Urinary bladder (tissue), 4 donors: ENCODE results near the gene CHTF18. TPM values are rescaled to one million over a fixed set of nuclear protein-coding genes. Genes with fewer than 3 reads are reported as not detected.

Experiments
- DNase-seq: peaks from one replicate; pipeline ENCODE4 v3.0.0-alpha.2; 2015; ENCODE audit errors: extremely low spot score
- H3K27ac ChIP-seq: one replicate; pipeline ENCODE4 v1.5.1; 2013; ENCODE audit warnings: low read depth, mild to moderate bottlenecking, moderate library complexity
- H3K36me3 ChIP-seq: one replicate; pipeline ENCODE4 v1.6.1; 2013; ENCODE audit warnings: mild to moderate bottlenecking, moderate library complexity; ENCODE audit not compliant: insufficient read depth
- H3K4me1 ChIP-seq: one replicate; pipeline ENCODE4 v1.6.1; 2013; ENCODE audit warnings: mild to moderate bottlenecking, moderate library complexity; ENCODE audit not compliant: insufficient read depth
- H3K4me3 ChIP-seq: one replicate; pipeline ENCODE4 v1.5.1; 2013; ENCODE audit warnings: low read depth, low read length
- WGBS: extraction: QIAGEN DNeasy Blood & Tissue Kit; methylation state at CpG from one replicate; pipeline ENCODE4 v1.1.7; 2013; 5-methylcytosine and 5-hydroxymethylcytosine counted together
- polyA plus RNA-seq: library from polyadenylated mRNA; stranded (reverse); fragments of 200-250 nt; gene quantifications from one replicate; pipeline ENCODE4 v1.2.3, GENCODE V29; 2013
- total RNA-seq: library from RNA; depleted of rRNA; stranded (reverse); fragments of >200 nt; gene quantifications from one replicate; pipeline ENCODE4 v1.2.3, GENCODE V29; 2014
- donor health status: healthy with polysubstance abuse.
- donor health status: healthy.

CHTF18 gene
- total and polyA plus RNA-seq, 2 donors = 8.6 to 16.7 TPM

GRCh38 chr16:764184-764750 lies 24.2 kb upstream of the CHTF18 start:
- Histone ChIP-seq H3K27ac (no peak overlapping the region), H3K36me3 (no peaks in the 10 kb centered on the region), H3K4me3 (no peak overlapping the region), H3K4me1 (no peaks in the 10 kb centered on the region)
- 71% methylated on average over 20 of the region's 20 CpGs for WGBS
- DNase-seq = no peak

- H3K4me3 ChIP-seq = no peak overlapping the region
- 83% methylated on average over 38 of the region's 38 CpGs for WGBS
- no peaks in the 10 kb centered on the region for H3K4me1 ChIP-seq
- no peak overlapping the region for H3K27ac ChIP-seq
- no peak for DNase-seq
- H3K36me3 ChIP-seq = no peaks in the 10 kb centered on the region
These were observed 23.5 kb upstream of the CHTF18 start for GRCh38 chr16:764848-765487.

- H3K27ac ChIP-seq = no peak overlapping the region
- DNase-seq = no peak
- no peaks in the 10 kb centered on the region for H3K36me3 ChIP-seq
- H3K4me3 ChIP-seq = no peak overlapping the region
- H3K4me1 ChIP-seq = no peaks in the 10 kb centered on the region
- 93% methylated on average over 29 of the region's 29 CpGs for WGBS
These were observed 22.9 kb upstream of the CHTF18 start for GRCh38 chr16:765488-765865.

GRCh38 chr16:766008-766819 lies 22.2 kb upstream of the CHTF18 start:
- 88% methylated on average over 29 of the region's 29 CpGs for WGBS
- no peaks in the 10 kb centered on the region for H3K36me3 ChIP-seq
- no peaks in the 10 kb centered on the region for H3K4me1 ChIP-seq
- H3K27ac ChIP-seq = no peak overlapping the region
- no peak for DNase-seq
- H3K4me3 ChIP-seq = no peak overlapping the region

- Histone ChIP-seq H3K36me3 (no peaks in the 10 kb centered on the region), H3K4me3 (no peak overlapping the region), H3K4me1 (no peaks in the 10 kb centered on the region), H3K27ac (no peak overlapping the region)
- 61% methylated on average over 36 of the region's 48 CpGs for WGBS
- no peak for DNase-seq
These were observed 21.4 kb upstream of the CHTF18 start for GRCh38 chr16:766820-767640.

GRCh38 chr16:767743-768235 lies 20.6 kb upstream of the CHTF18 start:
- WGBS = 78% methylated on average over 32 of the region's 38 CpGs
- no peak for DNase-seq
- Histone ChIP-seq H3K27ac (no peak overlapping the region), H3K4me3 (no peak overlapping the region), H3K4me1 (no peaks in the 10 kb centered on the region), H3K36me3 (no peaks in the 10 kb centered on the region)

GRCh38 chr16:768428-768827 lies 20.0 kb upstream of the CHTF18 start:
- Histone ChIP-seq H3K4me1 (no peaks in the 10 kb centered on the region), H3K27ac (no peak overlapping the region), H3K36me3 (no peaks in the 10 kb centered on the region), H3K4me3 (no peak overlapping the region)
- 66% methylated on average over 21 of the region's 21 CpGs for WGBS
- DNase-seq = no peak

- Histone ChIP-seq H3K4me1 (no peaks in the 10 kb centered on the region), H3K36me3 (no peaks in the 10 kb centered on the region), H3K4me3 (no peak overlapping the region), H3K27ac (no peak overlapping the region)
- 53% methylated on average over 20 of the region's 20 CpGs for WGBS
- no peak for DNase-seq
These were observed 19.1 kb upstream of the CHTF18 start for GRCh38 chr16:769184-769784.

- H3K36me3 ChIP-seq = no peaks in the 10 kb centered on the region
- no peaks in the 10 kb centered on the region for H3K4me1 ChIP-seq
- H3K4me3 ChIP-seq = no peak overlapping the region
- no peak overlapping the region for H3K27ac ChIP-seq
- no peak for DNase-seq
- 75% methylated on average over 19 of the region's 19 CpGs for WGBS
These were observed 18.5 kb upstream of the CHTF18 start for GRCh38 chr16:769934-770333.

GRCh38 chr16:770411-770810 lies 18.0 kb upstream of the CHTF18 start:
- H3K4me1 ChIP-seq = no peaks in the 10 kb centered on the region
- H3K36me3 ChIP-seq = no peaks in the 10 kb centered on the region
- no peak overlapping the region for H3K27ac ChIP-seq
- H3K4me3 ChIP-seq = no peak overlapping the region
- DNase-seq = no peak
- 68% methylated on average over 13 of the region's 13 CpGs for WGBS

- Histone ChIP-seq H3K36me3 (no peaks in the 10 kb centered on the region), H3K4me3 (no peak overlapping the region), H3K27ac (no peak overlapping the region), H3K4me1 (no peaks in the 10 kb centered on the region)
- WGBS = 87% methylated on average over 18 of the region's 18 CpGs
- no peak for DNase-seq
These were observed 15.5 kb upstream of the CHTF18 start for GRCh38 chr16:772959-773358.

GRCh38 chr16:774086-775001 lies 14.1 kb upstream of the CHTF18 start:
- Histone ChIP-seq H3K36me3 (no peaks in the 10 kb centered on the region), H3K4me3 (no peak overlapping the region), H3K27ac (no peak overlapping the region), H3K4me1 (no peaks in the 10 kb centered on the region)
- WGBS = 81% methylated on average over 46 of the region's 46 CpGs
- DNase-seq = no peak
